ENCODE results near the gene SRRD.

- no peak for TF ChIP-seq TAF1 (IDR thresholded peaks at IDR 0.05; ENCODE audit: low read depth)
- TF ChIP-seq REST (IDR thresholded peaks at IDR 0.05; ENCODE audit: low read depth), result no peak
These were observed 3.7 kb upstream of the SRRD start for GRCh38 chr22:26479792-26480610.
